T-cell (primary cell): Measurements from ENCODE around the gene KIF20B. TPM values are rescaled to one million over a fixed set of nuclear protein-coding genes. Genes with fewer than 3 reads are reported as not detected.

Experiments
- ATAC-seq, 4 experiments: fragments of 200-7000 bp in 3 of 4; fragments of 150-1000 bp in 1 of 4; cut with Tn5 transposase; replicated peaks in 1 of 4; 1 replicate in 3 of 4; 2 replicates in 1 of 4; pipeline ENCODE4 v1.10.0; 2021; ENCODE audit warnings: moderate library complexity in 3 of 4, mild to moderate bottlenecking in 2 of 4, moderate number of reproducible peaks in 1 of 4
- CTCF ChIA-PET, 2 donors: fragments of 300-600 bp; sonication (Branson Sonifier 250); formaldehyde crosslinking; loops; one replicate each; lab custom pipeline; 2022; ENCODE audit warnings: antibody characterized with exemption in 2 of 2; lab: Charles Lee
- POLR2A ChIA-PET, 2 donors: fragments of 300-600 bp; sonication (Branson Sonifier 250); formaldehyde crosslinking; loops; one replicate each; lab custom pipeline; 2022; ENCODE audit warnings: antibody characterized with exemption in 2 of 2; lab: Charles Lee
- DNase-seq, 35 experiments: peaks; one replicate each; pipeline versions ENCODE4 v3.0.0 to v3.0.0-alpha.2; 2013 to 2023
- H3K27ac ChIP-seq: one replicate; pipeline ENCODE4 v1.5.1; 2013; ENCODE audit warnings: low read length
- H3K27me3 ChIP-seq, 2 experiments: replicated peaks in 1 of 2; 1 replicate in 1 of 2; 2 replicates in 1 of 2; pipeline versions ENCODE4 v1.6.1 to v1.7.0; 2013; ENCODE audit warnings: low read length in 1 of 2, mixed read lengths in 1 of 2; ENCODE audit not compliant: control insufficient read depth in 2 of 2, insufficient read depth in 2 of 2; ENCODE audit errors: extremely low read depth in 1 of 2
- H3K36me3 ChIP-seq, 2 donors: 1 replicate in 1 of 2; 2 replicates in 1 of 2; pipeline versions ENCODE4 v1.6.1 to v1.7.0; 2013; ENCODE audit warnings: low read length in 1 of 2; ENCODE audit not compliant: control insufficient read depth in 2 of 2, insufficient read depth in 1 of 2; ENCODE audit errors: extremely low read depth in 1 of 2
- H3K4me1 ChIP-seq, 2 experiments: 1 replicate in 1 of 2; 2 replicates in 1 of 2; pipeline versions ENCODE4 v1.6.1 to v1.7.0; 2013; ENCODE audit warnings: low read length in 2 of 2, mixed read lengths in 1 of 2; ENCODE audit not compliant: insufficient read depth in 2 of 2, control insufficient read depth in 1 of 2; ENCODE audit errors: extremely low read depth in 1 of 2
- H3K4me3 ChIP-seq, 2 donors: 1 replicate in 1 of 2; 2 replicates in 1 of 2; pipeline versions ENCODE4 v1.5.1 to v1.7.0; 2013; ENCODE audit warnings: mild to moderate bottlenecking in 2 of 2, low read length in 1 of 2, moderate library complexity in 1 of 2; ENCODE audit not compliant: control insufficient read depth in 1 of 2; ENCODE audit errors: extremely low read depth in 1 of 2
- H3K9me3 ChIP-seq: 2 replicates; pipeline ENCODE4 v1.7.0; 2013
- H3K27ac Mint-ChIP-seq, 2 donors: one replicate each; pipeline ENCODE4 v1.8.0; 2020 to 2021; ENCODE audit warnings: mild to moderate bottlenecking in 2 of 2, mixed read lengths in 2 of 2
- H3K27me3 Mint-ChIP-seq, 2 donors: one replicate each; pipeline ENCODE4 v1.8.0; 2021 to 2022; ENCODE audit warnings: mixed read lengths in 2 of 2
- H3K36me3 Mint-ChIP-seq: one replicate; pipeline ENCODE4 v1.8.0; 2021; ENCODE audit warnings: mixed read lengths
- H3K4me1 Mint-ChIP-seq, 3 donors: one replicate each; pipeline ENCODE4 v1.8.0; 2020 to 2022; ENCODE audit warnings: mixed read lengths in 3 of 3, mild to moderate bottlenecking in 1 of 3
- H3K4me3 Mint-ChIP-seq, 3 donors: one replicate each; pipeline ENCODE4 v1.8.0; 2020 to 2022; ENCODE audit warnings: mild to moderate bottlenecking in 3 of 3, mixed read lengths in 3 of 3, moderate library complexity in 3 of 3
- H3K9me3 Mint-ChIP-seq, 3 donors: one replicate each; pipeline ENCODE4 v1.8.0; 2020 to 2022; ENCODE audit warnings: mixed read lengths in 3 of 3
- WGBS: methylation state at CpG from one replicate; pipeline ENCODE4 v1.1.5; 2013; ENCODE audit warnings: missing lambda C conversion rate; ENCODE audit not compliant: insufficient coverage; 5-methylcytosine and 5-hydroxymethylcytosine counted together
- total RNA-seq, 35 experiments: library from RNA in 6 of 35; stranded (reverse) in 6 of 35; fragments of 120-200 nt in 1 of 35; gene quantifications; one replicate each; pipeline versions ENCODE4 v1.2.1 to v1.2.4 and lab custom pipeline; 2013 to 2026

The KIF20B gene
- total RNA-seq, 5 donors from 2014 or later (not counting 1 experiment from before 2014, with no cell fraction given), result 17.6 to 21.5 (median 20.1) TPM

GRCh38 chr10:89683883-89684282 is 17.5 kb upstream of the KIF20B start:
- peaks cover 0 to 8% of the 10 kb centered on the region in 2 experiments for H3K27me3 ChIP-seq
- no peaks in the 10 kb centered on the region for H3K36me3 ChIP-seq
- POLR2A ChIA-PET, result interaction anchor here in 1 of 2 donors (0.6 kb wide), 1 partner anchor 41 kb away, joined by 4 read pairs; no protein-coding TSS in a partner anchor
- H3K9me3 ChIP-seq, result no peaks in the 10 kb centered on the region
- peaks cover 22 to 28% of the 10 kb centered on the region in 2 donors for H3K27me3 Mint-ChIP-seq
- no peaks in the 10 kb centered on the region for H3K9me3 Mint-ChIP-seq
- CTCF ChIA-PET, result no interaction called here
- H3K4me1 Mint-ChIP-seq, result no peaks in the 10 kb centered on the region
- H3K27ac Mint-ChIP-seq, result no peak overlapping the region
- H3K4me3 Mint-ChIP-seq, result no peak overlapping the region
- 75% methylated on average over 4 of the region's 5 CpGs for WGBS
- DNase-seq (no peak), ATAC-seq (no peak)
- no peaks in the 10 kb centered on the region for H3K36me3 Mint-ChIP-seq
- H3K27ac ChIP-seq, result no peak overlapping the region
- H3K4me3 ChIP-seq, result no peak overlapping the region
- H3K4me1 ChIP-seq, result no peaks in the 10 kb centered on the region

DNA sequence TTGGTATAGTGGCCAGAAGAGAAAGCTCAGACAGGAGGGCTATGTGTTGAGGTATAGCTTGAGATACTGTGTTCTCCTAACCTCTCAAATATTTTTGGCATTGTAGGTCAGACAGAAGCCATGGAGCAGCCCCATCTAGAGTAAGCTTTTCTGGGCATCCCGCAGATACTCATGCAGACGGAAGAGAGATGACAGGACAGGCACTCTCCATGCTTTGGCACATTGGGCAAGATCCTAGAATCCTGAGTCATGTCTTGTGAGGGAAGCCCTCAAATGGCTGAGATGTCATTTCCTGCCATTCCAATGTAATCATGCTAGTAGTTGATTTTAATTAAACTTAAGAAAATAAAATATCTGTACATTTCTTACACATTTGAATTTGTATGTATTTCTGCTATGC is 16.8 kb upstream of the KIF20B start:
- H3K27me3 ChIP-seq, result peaks cover 0 to 8% of the 10 kb centered on the region in 2 experiments
- ChIA-PET POLR2A (no interaction called here), CTCF (interaction anchor here in 1 of 2 donors (0.6 kb wide), 1 partner anchor 138 kb away, joined by 5 read pairs; no protein-coding TSS in a partner anchor)
- Mint-ChIP-seq H3K4me3 (no peak overlapping the region), H3K27ac (no peak overlapping the region), H3K4me1 (no peaks in the 10 kb centered on the region), H3K36me3 (no peaks in the 10 kb centered on the region), H3K9me3 (no peaks in the 10 kb centered on the region), H3K27me3 (peaks cover 22 to 28% of the 10 kb centered on the region in 2 donors)
- no peaks in the 10 kb centered on the region for H3K4me1 ChIP-seq
- 100% methylated on average over 2 of the region's 2 CpGs for WGBS
- H3K4me3 ChIP-seq, result no peak overlapping the region
- no peak overlapping the region for H3K27ac ChIP-seq
- DNase-seq, result no peak
- H3K36me3 ChIP-seq, result no peaks in the 10 kb centered on the region
- ATAC-seq, result no peak
- H3K9me3 ChIP-seq, result no peaks in the 10 kb centered on the region

DNA sequence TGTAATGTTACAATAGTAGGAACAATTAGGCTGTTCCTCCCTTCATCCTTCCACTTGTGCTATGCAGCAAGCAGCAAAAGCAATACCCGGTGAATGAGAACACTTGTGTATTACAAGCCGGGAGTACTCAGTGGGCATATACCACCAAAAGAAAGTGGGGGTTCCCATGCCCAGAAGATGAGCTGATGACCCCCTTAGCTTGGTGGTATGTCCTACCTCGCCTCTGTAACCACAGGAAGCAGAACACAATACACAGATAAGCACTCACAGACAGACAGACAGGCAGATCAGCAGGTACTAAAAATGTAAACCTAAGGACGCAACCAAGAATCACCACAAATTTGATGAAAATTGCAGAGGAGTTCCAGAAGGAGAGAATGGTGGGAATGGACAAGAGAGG is 15.5 kb upstream of the KIF20B start:
- Histone ChIP-seq H3K4me3 (no peak overlapping the region), H3K27me3 (peaks cover 0 to 8% of the 10 kb centered on the region in 2 experiments), H3K27ac (no peak overlapping the region), H3K36me3 (no peaks in the 10 kb centered on the region), H3K4me1 (no peaks in the 10 kb centered on the region), H3K9me3 (no peaks in the 10 kb centered on the region)
- no peaks in the 10 kb centered on the region for H3K36me3 Mint-ChIP-seq
- 20% methylated on average over 1 of the region's 4 CpGs for WGBS
- POLR2A ChIA-PET, result no interaction called here
- DNase-seq, result no peak
- no peaks in the 10 kb centered on the region for H3K4me1 Mint-ChIP-seq
- peaks cover 19 to 21% of the 10 kb centered on the region in 2 donors for H3K27me3 Mint-ChIP-seq
- H3K9me3 Mint-ChIP-seq, result no peaks in the 10 kb centered on the region
- H3K4me3 Mint-ChIP-seq, result no peak overlapping the region
- CTCF ChIA-PET, result no interaction called here
- peak in 1 of 4 experiments; percentile 22 for ATAC-seq
- H3K27ac Mint-ChIP-seq, result no peak overlapping the region

GRCh38 chr10:89690027-89690426 is 11.4 kb upstream of the KIF20B start:
- DNase-seq, result no peak
- peaks cover 6 to 12% of the 10 kb centered on the region in 2 donors for H3K27me3 Mint-ChIP-seq
- H3K27me3 ChIP-seq, result peaks cover 0 to 4% of the 10 kb centered on the region in 2 experiments
- CTCF ChIA-PET, result no interaction called here
- H3K4me1 ChIP-seq, result no peaks in the 10 kb centered on the region
- POLR2A ChIA-PET, result no interaction called here
- no peak overlapping the region for H3K4me3 ChIP-seq
- H3K27ac Mint-ChIP-seq, result no peak overlapping the region
- no peak overlapping the region for H3K27ac ChIP-seq
- 82% methylated on average over 1 of the region's 2 CpGs for WGBS
- no peak for ATAC-seq
- no peaks in the 10 kb centered on the region for H3K4me1 Mint-ChIP-seq
- no peaks in the 10 kb centered on the region for H3K9me3 Mint-ChIP-seq
- H3K36me3 ChIP-seq, result no peaks in the 10 kb centered on the region
- no peaks in the 10 kb centered on the region for H3K9me3 ChIP-seq
- no peak overlapping the region for H3K4me3 Mint-ChIP-seq
- H3K36me3 Mint-ChIP-seq, result no peaks in the 10 kb centered on the region

- Histone ChIP-seq H3K4me3 (no peak overlapping the region), H3K27ac (no peak overlapping the region), H3K4me1 (no peaks in the 10 kb centered on the region), H3K9me3 (no peaks in the 10 kb centered on the region), H3K27me3 (no peaks in the 10 kb centered on the region), H3K36me3 (no peaks in the 10 kb centered on the region)
- WGBS, result 70% methylated on average over 4 of the region's 4 CpGs
- H3K4me3 Mint-ChIP-seq, result no peak overlapping the region
- no peak for DNase-seq
- H3K9me3 Mint-ChIP-seq, result no peaks in the 10 kb centered on the region
- no peak overlapping the region for H3K27ac Mint-ChIP-seq
- no peaks in the 10 kb centered on the region for H3K36me3 Mint-ChIP-seq
- no peaks in the 10 kb centered on the region for H3K4me1 Mint-ChIP-seq
- POLR2A ChIA-PET, result interaction anchor here (0.5 to 0.6 kb wide), 2 partner anchors 623 to 1854 kb away, joined by 3 to 5 read pairs; no protein-coding TSS in a partner anchor
- peaks cover 0 to 7% of the 10 kb centered on the region in 2 donors for H3K27me3 Mint-ChIP-seq
- no peak for ATAC-seq
- CTCF ChIA-PET, result interaction anchor here in 1 of 2 donors (1.9 kb wide), 1 partner anchor 9 kb away, joined by 4 read pairs; the partner anchor contains the start of gene KIF20B
These were observed 9.0 kb upstream of the KIF20B start for GRCh38 chr10:89692416-89692815.

GRCh38 chr10:89693176-89693575 is 8.2 kb upstream of the KIF20B start:
- Histone ChIP-seq H3K9me3 (no peaks in the 10 kb centered on the region), H3K27me3 (no peaks in the 10 kb centered on the region), H3K4me3 (no peak overlapping the region), H3K4me1 (no peaks in the 10 kb centered on the region), H3K36me3 (no peaks in the 10 kb centered on the region), H3K27ac (no peak overlapping the region)
- Mint-ChIP-seq H3K27me3 (peaks cover 0 to 3% of the 10 kb centered on the region in 2 donors), H3K9me3 (no peaks in the 10 kb centered on the region), H3K36me3 (no peaks in the 10 kb centered on the region), H3K4me1 (no peaks in the 10 kb centered on the region), H3K4me3 (no peak overlapping the region), H3K27ac (no peak overlapping the region)
- 95% methylated on average over 4 of the region's 5 CpGs for WGBS
- POLR2A ChIA-PET, result no interaction called here
- CTCF ChIA-PET, result interaction anchor here (1.1 to 1.9 kb wide), 2 partner anchors 8 to 104 kb away, joined by 3 to 4 read pairs; partner anchors contain the start of gene KIF20B (in 1 of the 2)
- ATAC-seq, result no peak
- DNase-seq, result no peak
